CD14-positive monocyte (primary cell): ENCODE data around the gene TRIM40. TPM values are rescaled to one million over a fixed set of nuclear protein-coding genes. Genes with fewer than 3 reads are reported as not detected.

Experiments used
- DNase-seq, 3 donors: peaks; one replicate each; pipeline ENCODE4 v3.0.0-alpha.2; 2011 to 2022
- H2AFZ ChIP-seq: 2 replicates; pipeline ENCODE4 v1.6.0; 2012; ENCODE audit warnings: mild to moderate bottlenecking, low read depth, low read length, inconsistent platforms; ENCODE audit not compliant: insufficient read depth, poor library complexity, severe bottlenecking
- H3K27ac ChIP-seq, 2 donors: 1 replicate in 1 of 2; 2 replicates in 1 of 2; pipeline ENCODE4 v1.5.1; 2012 to 2013; ENCODE audit warnings: low read length in 2 of 2, control low read depth in 1 of 2, inconsistent platforms in 1 of 2, low read depth in 1 of 2, mild to moderate bottlenecking in 1 of 2
- H3K27me3 ChIP-seq, 2 donors: one replicate each; pipeline versions ENCODE4 v1.6.0 to v1.6.1; 2011 to 2013; ENCODE audit warnings: low read length in 2 of 2; ENCODE audit not compliant: control insufficient read depth in 2 of 2, insufficient read depth in 2 of 2
- H3K36me3 ChIP-seq, 2 donors: replicated peaks in 1 of 2; 1 replicate in 1 of 2; 2 replicates in 1 of 2; pipeline versions ENCODE4 v1.5.1 to v1.6.1; 2012 to 2013; ENCODE audit warnings: low read length in 2 of 2, control low read depth in 1 of 2, inconsistent platforms in 1 of 2, mild to moderate bottlenecking in 1 of 2; ENCODE audit not compliant: insufficient read depth in 2 of 2, control insufficient read depth in 1 of 2
- H3K4me1 ChIP-seq, 2 donors: 1 replicate in 1 of 2; 2 replicates in 1 of 2; pipeline versions ENCODE4 v1.5.1 to v1.6.1; 2012 to 2013; ENCODE audit warnings: low read length in 2 of 2, control low read depth in 1 of 2, inconsistent platforms in 1 of 2, mild to moderate bottlenecking in 1 of 2, moderate library complexity in 1 of 2; ENCODE audit not compliant: insufficient read depth in 2 of 2, control insufficient read depth in 1 of 2
- H3K4me2 ChIP-seq: replicated peaks from 2 replicates; pipeline ENCODE3; 2012; ENCODE audit warnings: low read length, moderate library complexity, mild to moderate bottlenecking; ENCODE audit not compliant: poor library complexity, severe bottlenecking; ENCODE audit errors: extremely low read depth
- H3K4me3 ChIP-seq, 3 experiments: fragments of 200-600 bp in 1 of 3; sonication (generic) in 1 of 3; replicated peaks in 1 of 3; 1 replicate in 2 of 3; 2 replicates in 1 of 3; pipeline ENCODE4 v1.5.1; 2011 to 2013; ENCODE audit warnings: low read length in 3 of 3, mild to moderate bottlenecking in 3 of 3, control low read depth in 2 of 3, low read depth in 2 of 3, inconsistent platforms in 1 of 3, moderate library complexity in 1 of 3
- H3K79me2 ChIP-seq: 2 replicates; pipeline ENCODE4 v1.6.0; 2012; ENCODE audit warnings: mild to moderate bottlenecking, control low read depth, inconsistent platforms, low read length, moderate library complexity; ENCODE audit not compliant: insufficient read depth
- H3K9ac ChIP-seq: 2 replicates; pipeline ENCODE4 v1.6.0; 2017; ENCODE audit warnings: low read length, mild to moderate bottlenecking; ENCODE audit not compliant: insufficient read depth, poor library complexity, severe bottlenecking
- H3K9me3 ChIP-seq, 2 donors: replicated peaks in 1 of 2; 1 replicate in 1 of 2; 2 replicates in 1 of 2; pipeline versions ENCODE4 v1.5.1 to v1.6.1; 2012 to 2013; ENCODE audit warnings: low read length in 2 of 2, control low read depth in 1 of 2; ENCODE audit not compliant: control insufficient read depth in 1 of 2, insufficient read depth in 1 of 2
- H4K20me1 ChIP-seq: 2 replicates; pipeline ENCODE4 v1.6.0; 2012; ENCODE audit warnings: mild to moderate bottlenecking, low read length, control low read depth, moderate library complexity; ENCODE audit not compliant: insufficient read depth
- H3K27ac Mint-ChIP-seq, 7 donors: one replicate each; pipeline ENCODE4 v1.8.0; 2020; ENCODE audit warnings: mild to moderate bottlenecking in 7 of 7, mixed read lengths in 7 of 7, moderate library complexity in 6 of 7, inconsistent platforms in 2 of 7
- H3K27me3 Mint-ChIP-seq, 3 donors: one replicate each; pipeline ENCODE4 v1.8.0; 2021 to 2022; ENCODE audit warnings: low read depth in 3 of 3, mild to moderate bottlenecking in 3 of 3, mixed read lengths in 3 of 3, moderate library complexity in 3 of 3, inconsistent platforms in 1 of 3
- H3K36me3 Mint-ChIP-seq, 2 donors: one replicate each; pipeline ENCODE4 v1.8.0; 2020; ENCODE audit warnings: mixed read lengths in 2 of 2, inconsistent platforms in 1 of 2, mild to moderate bottlenecking in 1 of 2
- H3K4me1 Mint-ChIP-seq: one replicate; pipeline ENCODE4 v1.8.0; 2020; ENCODE audit warnings: mild to moderate bottlenecking, mixed read lengths
- H3K4me3 Mint-ChIP-seq, 2 donors: one replicate each; pipeline ENCODE4 v1.8.0; 2020; ENCODE audit warnings: mild to moderate bottlenecking in 2 of 2, mixed read lengths in 2 of 2, moderate library complexity in 1 of 2
- H3K9me3 Mint-ChIP-seq, 7 donors: one replicate each; pipeline ENCODE4 v1.8.0; 2020 to 2022; ENCODE audit warnings: mixed read lengths in 7 of 7, mild to moderate bottlenecking in 6 of 7, moderate library complexity in 6 of 7, inconsistent platforms in 2 of 7
- CTCF ChIP-seq: fragments of 200-600 bp; IDR thresholded peaks from one replicate; pipeline ENCODE4 v1.8.0; 2022; ENCODE audit warnings: antibody characterized with exemption, mild to moderate bottlenecking
- WGBS: methylation state at CpG from one replicate; pipeline ENCODE4 v1.1.5; 2013; ENCODE audit warnings: missing lambda C conversion rate; ENCODE audit not compliant: insufficient coverage; 5-methylcytosine and 5-hydroxymethylcytosine counted together
- intact Hi-C, 2 donors: fragments of 100-400 bp; cut with micrococcal nuclease; formaldehyde crosslinking; loops; one replicate each; pipeline versions ENCODE4 v1.15.0 to v1.15.1; 2023
- polyA plus RNA-seq, 3 donors: library from polyadenylated mRNA; depleted of rRNA in 1 of 3; unstranded in 2 of 3; stranded (reverse) in 1 of 3; fragments of 300-500 nt in 2 of 3; fragments of >200 nt in 1 of 3; fragmentation: Illumina TruSeq in 2 of 3; gene quantifications; 1 replicate in 2 of 3; 2 replicates in 1 of 3; pipeline ENCODE4 v1.2.3, GENCODE V29; 2012 to 2021

TRIM40 gene
- polyA plus RNA-seq, 3 donors: not detected

DNA sequence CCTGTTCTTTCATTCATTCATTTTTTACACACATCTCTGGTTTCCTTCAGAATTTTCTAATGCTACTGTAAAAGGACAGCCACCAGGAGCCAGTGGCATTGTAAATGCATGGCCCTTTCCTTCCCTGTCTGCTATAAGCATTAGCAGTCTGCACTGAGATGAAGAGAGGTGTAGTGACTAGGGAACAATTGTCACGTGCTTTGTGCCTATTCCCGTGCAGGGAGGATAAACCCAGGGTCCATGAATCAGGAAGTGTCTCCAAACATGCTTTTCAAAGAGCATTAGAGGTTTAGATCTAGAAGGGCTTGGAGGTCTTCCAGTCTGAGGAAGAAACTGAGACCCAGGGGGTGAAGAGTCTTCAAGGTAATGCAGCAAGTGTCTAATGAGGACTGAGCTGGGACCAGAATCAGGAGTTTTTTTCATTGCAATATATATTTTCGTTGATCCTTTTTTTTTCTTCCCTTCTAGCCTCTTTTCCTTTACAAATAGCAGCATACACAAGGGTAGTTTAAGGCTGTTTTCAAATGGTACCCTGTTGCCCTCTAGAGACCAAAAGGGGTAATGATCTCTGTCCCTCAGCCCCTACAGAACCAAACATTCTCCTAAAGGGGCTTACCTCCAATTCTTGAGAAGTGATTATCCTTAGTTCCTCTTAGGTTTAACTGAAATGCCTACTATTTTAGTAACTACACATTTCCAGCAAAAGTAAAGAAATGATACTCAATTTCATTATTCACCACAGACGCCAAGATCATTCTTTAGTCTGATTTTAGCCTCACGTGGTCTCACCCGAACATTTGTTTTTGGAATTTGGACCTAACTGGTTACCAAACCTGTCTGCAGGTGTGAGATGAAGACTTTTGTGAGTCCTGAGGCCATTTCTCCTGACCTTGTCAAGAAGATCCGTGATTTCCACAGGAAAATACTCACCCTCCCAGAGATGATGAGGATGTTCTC, 34.0 kb downstream of the TRIM40 start:
- Histone ChIP-seq H2AFZ (no peak overlapping the region), H3K4me1 (peaks cover 0 to 9% of the 10 kb centered on the region in 2 donors), H3K9me3 (peaks cover 0 to 5% of the 10 kb centered on the region in 2 donors), H3K27ac (no peak overlapping the region), H3K4me2 (no peak overlapping the region), H3K27me3 (peaks cover 33 to 53% of the 10 kb centered on the region in 2 donors), H3K9ac (no peak overlapping the region), H3K4me3 (no peak overlapping the region), H3K79me2 (no peaks in the 10 kb centered on the region), H4K20me1 (no peaks in the 10 kb centered on the region), H3K36me3 (no peaks in the 10 kb centered on the region)
- DNase-seq: peak in 2 of 3 donors; percentile 10 to 22
- peaks cover 5% of the 10 kb centered on the region for H3K4me1 Mint-ChIP-seq
- no peaks in the 10 kb centered on the region for H3K36me3 Mint-ChIP-seq
- TF ChIP-seq CTCF: peak; percentile 80
- peaks cover 48 to 58% (median 58%) of the 10 kb centered on the region in 3 donors for H3K27me3 Mint-ChIP-seq
- H3K4me3 Mint-ChIP-seq: peak overlapping the region in 1 of 2 donors; percentile 79
- WGBS: 30% methylated on average over 5 of the region's 7 CpGs
- peaks cover 0 to 10% (median 3%) of the 10 kb centered on the region in 7 donors for H3K9me3 Mint-ChIP-seq
- intact Hi-C loops: no loop called here
- no peak overlapping the region for H3K27ac Mint-ChIP-seq

DNA sequence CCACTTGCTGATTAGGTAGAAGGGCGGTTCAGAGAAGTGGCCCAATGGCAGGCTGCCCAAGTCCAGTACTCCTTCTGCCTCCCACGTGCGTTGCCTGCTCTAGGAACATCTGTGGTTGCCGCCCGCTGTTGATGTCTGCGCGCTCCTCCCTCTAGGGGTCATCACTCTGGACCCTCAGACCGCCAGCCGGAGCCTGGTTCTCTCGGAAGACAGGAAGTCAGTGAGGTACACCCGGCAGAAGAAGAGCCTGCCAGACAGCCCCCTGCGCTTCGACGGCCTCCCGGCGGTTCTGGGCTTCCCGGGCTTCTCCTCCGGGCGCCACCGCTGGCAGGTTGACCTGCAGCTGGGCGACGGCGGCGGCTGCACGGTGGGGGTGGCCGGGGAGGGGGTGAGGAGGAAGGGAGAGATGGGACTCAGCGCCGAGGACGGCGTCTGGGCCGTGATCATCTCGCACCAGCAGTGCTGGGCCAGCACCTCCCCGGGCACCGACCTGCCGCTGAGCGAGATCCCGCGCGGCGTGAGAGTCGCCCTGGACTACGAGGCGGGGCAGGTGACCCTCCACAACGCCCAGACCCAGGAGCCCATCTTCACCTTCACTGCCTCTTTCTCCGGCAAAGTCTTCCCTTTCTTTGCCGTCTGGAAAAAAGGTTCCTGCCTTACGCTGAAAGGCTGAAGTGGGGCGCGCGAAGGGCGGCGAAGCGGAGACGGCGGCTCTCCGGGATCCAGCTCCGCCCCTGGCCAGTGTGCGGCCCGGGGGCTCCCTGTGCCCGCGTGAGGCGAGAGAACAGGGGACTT, 35.9 kb downstream of the TRIM40 start:
- no peak overlapping the region for H3K4me3 ChIP-seq
- TF ChIP-seq CTCF: no peak
- H4K20me1 ChIP-seq: no peaks in the 10 kb centered on the region
- Mint-ChIP-seq H3K9me3 (peaks cover 0 to 8% (median 3%) of the 10 kb centered on the region in 7 donors), H3K27ac (no peak overlapping the region), H3K27me3 (peaks cover 61 to 71% (median 68%) of the 10 kb centered on the region in 3 donors), H3K36me3 (no peaks in the 10 kb centered on the region), H3K4me1 (peaks cover 5% of the 10 kb centered on the region), H3K4me3 (peak overlapping the region in 1 of 2 donors; percentile 77)
- peak overlapping the region; percentile 48 for H2AFZ ChIP-seq
- peaks cover 0 to 5% of the 10 kb centered on the region in 2 donors for H3K9me3 ChIP-seq
- peak overlapping the region; percentile 2 for H3K4me2 ChIP-seq
- intact Hi-C loops: no loop called here
- peaks cover 0 to 9% of the 10 kb centered on the region in 2 donors for H3K4me1 ChIP-seq
- no peaks in the 10 kb centered on the region for H3K36me3 ChIP-seq
- H3K27me3 ChIP-seq: peaks cover 38 to 62% of the 10 kb centered on the region in 2 donors
- H3K27ac ChIP-seq: no peak overlapping the region
- 7% methylated on average over 61 of the region's 62 CpGs for WGBS
- no peak for DNase-seq
- H3K79me2 ChIP-seq: no peaks in the 10 kb centered on the region
- no peak overlapping the region for H3K9ac ChIP-seq
